CD4-positive, alpha-beta T cell treated with Interleukin-4 for 1 hour (primary cell): Measurements from ENCODE around the gene YES1.
"Not testable (repeated sequence)": the region's sequence is repeated elsewhere in the genome, so short reads cannot be mapped to it uniquely, and the experiment has no call there.

ENCODE experiments used
- DNase-seq, 2 donors: peaks; one replicate each; pipeline ENCODE4 v3.0.0-alpha.2; 2020 to 2022

YES1 gene

DNA sequence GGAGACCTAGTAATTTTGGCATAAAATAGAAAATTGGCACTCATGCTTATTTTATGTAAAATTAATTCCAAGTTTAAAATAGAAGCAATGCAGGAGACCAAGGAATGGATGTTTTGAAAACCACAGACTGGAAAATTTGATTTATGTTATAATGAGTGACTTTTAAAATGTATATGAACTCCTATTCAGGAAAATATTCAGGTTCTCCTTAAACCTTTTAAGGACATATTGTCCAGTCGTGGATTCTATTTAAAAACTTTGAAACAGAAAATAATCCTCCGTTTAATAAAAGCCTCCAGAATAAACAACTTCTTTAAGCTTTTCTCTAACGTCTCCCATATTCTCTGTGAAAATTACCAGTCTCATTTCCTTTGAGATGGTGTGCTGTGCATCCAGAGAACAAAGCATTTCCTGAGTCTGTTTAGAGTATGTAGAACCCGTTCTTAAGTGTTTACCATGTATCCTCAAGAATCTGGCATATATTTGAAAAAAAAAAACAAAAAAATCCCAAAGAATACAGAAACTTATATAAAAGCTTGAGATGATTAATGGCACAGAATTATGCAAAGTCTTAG lies 8.6 kb upstream of the YES1 start:
- no peak for DNase-seq

- DNase-seq: no peak
Observed at GRCh38 chr18:816869-817268, 4.8 kb upstream of the YES1 start.

DNA sequence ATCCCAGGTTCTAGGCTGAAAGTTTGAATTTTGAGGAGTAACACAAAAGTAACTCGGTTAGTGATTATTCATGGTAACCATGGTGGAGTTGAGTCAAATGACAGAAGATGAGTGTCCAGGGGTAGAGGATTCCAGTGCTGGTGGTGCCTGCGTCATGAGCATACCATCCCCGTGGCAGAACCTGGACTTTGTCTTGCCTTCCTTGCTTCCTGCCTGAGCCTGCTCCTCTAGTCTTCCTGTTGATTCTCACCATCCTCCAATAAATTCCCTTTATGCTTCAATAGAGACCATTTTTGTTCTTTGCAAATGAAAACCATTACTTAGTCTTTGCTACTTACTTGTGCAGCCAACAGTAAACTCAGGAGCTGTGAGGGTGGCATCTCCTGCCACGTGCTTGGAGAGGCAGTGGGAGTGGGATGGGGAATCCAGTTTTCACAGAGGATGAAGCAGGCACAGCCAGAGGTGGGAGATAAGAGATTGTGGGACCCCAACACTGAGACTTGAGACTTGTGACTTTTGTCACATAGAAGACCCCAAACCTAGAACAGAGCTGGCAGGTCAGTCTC lies 4.1 kb upstream of the YES1 start:
- DNase-seq: no peak

- DNase-seq: no peak
Observed at GRCh38 chr18:815353-815752, 3.3 kb upstream of the YES1 start.

DNA sequence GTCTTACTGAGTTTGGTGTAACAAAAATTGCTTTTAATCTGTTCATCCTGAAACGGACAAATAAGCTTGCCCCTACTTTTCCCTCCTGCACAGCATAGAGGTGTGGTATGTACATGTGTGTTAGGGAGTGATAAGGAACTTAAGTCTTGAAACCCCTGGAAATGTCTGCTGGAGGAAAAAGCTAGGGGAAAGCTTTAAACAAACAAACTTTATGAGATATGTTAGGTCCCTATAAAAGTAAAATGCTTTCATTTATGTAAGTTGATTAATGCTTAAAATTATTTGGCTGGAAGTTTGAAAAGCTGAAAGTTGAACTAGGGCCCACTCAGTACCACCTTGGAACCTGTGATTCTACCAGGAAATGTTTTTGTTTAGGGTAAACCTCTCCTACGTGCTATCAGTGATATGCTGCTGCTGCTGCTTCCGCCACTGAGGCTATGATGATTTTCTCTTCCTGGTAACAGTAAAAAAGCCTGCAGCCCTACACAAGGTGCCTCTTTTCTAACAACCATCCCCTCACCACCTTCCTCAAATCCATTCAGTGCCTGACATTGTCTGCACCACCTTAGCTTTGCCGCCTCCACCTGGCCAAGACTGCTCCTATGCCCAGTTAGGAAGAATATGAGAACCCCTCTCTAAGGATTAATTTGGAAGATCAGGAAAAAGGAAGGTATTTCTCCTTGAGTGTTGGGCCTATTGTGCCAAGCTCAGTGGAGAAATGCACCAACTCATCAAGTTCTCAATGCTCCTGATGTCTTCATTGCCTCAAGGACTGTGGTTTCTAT lies 2.5 kb upstream of the YES1 start:
- no peak for DNase-seq

GRCh38 chr18:813172-814071 lies 1.4 kb upstream of the YES1 start:
- DNase-seq: peak; percentile 50 to 84

GRCh38 chr18:812376-813171 lies 532 bp upstream of the YES1 start:
- DNase-seq: peak; percentile 67 to 80

DNA sequence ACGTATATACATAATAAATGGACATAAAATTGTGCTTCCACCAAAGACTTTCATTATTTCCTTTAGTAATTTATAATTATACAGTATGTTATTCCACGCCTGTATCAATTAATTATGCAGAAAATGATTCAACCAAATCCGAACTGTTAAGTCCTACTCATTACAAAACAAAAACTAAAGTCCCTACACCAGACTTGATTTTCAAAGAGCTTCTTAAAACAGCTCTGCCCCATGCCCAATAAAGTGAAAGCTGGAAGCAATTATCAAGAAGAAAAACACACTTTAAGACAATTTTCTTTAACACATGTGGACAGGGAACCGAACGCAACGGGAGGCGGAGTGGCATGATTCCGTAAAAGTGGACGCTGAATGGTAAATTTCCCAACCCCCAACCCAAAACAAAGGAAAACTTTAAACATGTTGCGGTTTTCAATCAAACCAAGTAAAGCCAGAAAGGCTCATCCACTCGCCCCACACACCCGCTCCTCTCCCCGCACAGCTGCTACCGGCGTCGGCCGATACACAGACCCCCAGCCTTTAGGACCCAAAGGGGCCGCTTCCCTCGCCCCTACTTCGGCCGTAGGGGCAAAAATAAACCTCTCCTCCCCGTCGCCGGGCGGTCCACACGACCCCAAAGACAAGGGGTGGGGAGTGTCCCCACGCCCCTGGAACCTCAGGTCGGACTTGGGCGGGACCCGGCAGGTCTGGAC lies 705 bp downstream of the YES1 start:
- DNase-seq: peak in 1 of 2 donors; percentile 21

GRCh38 chr18:809985-810642 lies 1.9 kb downstream of the YES1 start:
- peak in 1 of 2 donors; percentile 62 for DNase-seq

DNA sequence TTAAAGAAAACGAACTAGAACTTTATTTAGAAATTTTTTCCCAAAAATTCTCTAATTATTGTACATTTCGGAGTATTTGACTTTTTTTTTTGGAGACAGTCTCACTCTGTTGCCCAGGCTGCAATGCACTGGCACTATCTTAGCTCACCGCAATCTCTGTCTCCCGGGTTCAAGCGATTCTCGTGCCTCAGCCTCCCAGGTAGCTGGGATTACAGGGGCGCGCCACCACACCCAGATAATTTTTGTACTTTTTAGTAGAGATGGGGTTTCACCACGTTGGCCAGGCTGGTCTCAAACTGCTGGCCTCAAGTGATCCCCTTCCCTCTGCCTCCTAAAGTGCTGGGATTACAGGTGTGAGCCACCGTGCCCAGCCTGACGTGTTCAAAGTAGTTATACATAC lies 2.8 kb downstream of the YES1 start:
- not testable (repeated sequence) for DNase-seq

DNA sequence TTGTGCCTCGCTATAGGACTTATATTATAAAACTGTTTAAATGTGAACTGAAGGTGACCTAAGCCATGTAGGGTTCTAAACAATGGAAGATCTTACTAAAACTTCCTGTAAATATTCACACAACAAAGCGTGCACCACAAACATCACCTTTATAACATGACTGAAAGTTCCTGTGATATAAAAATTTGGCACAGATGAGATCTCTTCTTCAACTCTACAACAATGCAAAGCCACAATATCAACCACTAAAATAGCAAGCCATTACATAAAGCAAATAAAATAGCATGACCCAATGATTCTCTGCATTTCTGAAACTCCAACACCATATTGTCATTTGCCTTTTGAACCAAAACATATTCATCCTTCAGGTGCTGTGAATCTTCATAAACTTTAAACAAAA lies 3.5 kb downstream of the YES1 start:
- DNase-seq: peak in 1 of 2 donors; percentile 28

GRCh38 chr18:808086-808485 lies 4.0 kb downstream of the YES1 start:
- DNase-seq: no peak

DNA sequence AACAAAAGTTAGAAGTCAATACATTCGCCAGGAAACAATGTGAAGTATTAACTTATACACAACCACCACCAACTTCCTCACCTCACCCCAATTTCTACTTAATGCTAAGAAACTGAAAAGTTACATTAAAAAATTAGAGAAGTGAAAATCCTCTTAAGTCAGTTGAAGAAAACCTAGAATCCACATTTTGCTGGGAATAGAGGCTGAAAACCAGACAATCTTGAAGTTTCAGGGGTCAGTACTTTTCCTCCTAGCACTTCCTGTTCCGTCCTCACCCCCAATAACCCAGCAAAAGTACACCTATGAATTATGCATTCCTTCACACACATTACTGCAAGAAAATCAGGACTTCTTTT lies 6.3 kb downstream of the YES1 start:
- no peak for DNase-seq

GRCh38 chr18:805008-805754 lies 6.9 kb downstream of the YES1 start:
- DNase-seq: no peak

DNA sequence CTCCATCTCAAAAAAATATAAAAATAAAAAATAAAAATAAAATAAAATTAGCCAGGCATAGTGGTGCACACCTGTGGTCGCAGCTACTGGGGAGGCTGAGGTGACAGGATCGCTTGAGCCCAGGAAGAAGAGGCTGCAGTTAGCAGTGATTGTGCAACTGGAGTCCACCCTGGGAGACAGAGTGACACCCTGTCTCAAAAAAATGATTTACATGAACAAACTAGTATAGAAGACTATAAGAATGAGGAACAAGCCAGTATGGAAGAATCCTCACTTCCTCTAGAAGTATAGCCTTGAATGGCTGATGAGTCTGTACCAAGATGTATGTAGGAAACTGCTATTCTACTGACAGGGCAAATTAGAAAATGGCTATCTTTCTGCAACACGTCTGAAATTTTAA lies 10.9 kb downstream of the YES1 start:
- DNase-seq: no peak

- peak in 1 of 2 donors; percentile 16 for DNase-seq
Observed at GRCh38 chr18:799943-800342, 12.1 kb downstream of the YES1 start.

DNA sequence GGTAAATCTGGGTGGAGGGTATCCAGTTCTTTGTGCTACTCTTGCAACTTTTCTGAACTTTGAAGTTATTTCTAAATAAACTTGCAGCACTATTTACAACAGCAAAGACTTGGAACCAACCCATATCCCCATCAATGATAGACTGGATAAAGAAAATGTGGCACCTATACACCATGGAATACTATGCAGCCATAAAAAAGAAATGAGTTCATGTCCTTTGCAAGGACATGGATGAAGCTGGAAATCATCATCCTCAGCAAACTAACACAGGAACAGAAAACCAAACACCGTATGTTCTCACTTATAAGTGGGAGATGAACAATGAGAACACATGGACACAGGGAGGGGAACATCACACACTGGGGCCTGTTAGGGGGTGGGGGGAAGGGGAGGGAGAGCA lies 16.7 kb downstream of the YES1 start:
- DNase-seq: not testable (repeated sequence)

GRCh38 chr18:789397-789796 lies 22.6 kb downstream of the YES1 start:
- DNase-seq: no peak

- no peak for DNase-seq
Observed at GRCh38 chr18:785242-785641, 26.8 kb downstream of the YES1 start.

DNA sequence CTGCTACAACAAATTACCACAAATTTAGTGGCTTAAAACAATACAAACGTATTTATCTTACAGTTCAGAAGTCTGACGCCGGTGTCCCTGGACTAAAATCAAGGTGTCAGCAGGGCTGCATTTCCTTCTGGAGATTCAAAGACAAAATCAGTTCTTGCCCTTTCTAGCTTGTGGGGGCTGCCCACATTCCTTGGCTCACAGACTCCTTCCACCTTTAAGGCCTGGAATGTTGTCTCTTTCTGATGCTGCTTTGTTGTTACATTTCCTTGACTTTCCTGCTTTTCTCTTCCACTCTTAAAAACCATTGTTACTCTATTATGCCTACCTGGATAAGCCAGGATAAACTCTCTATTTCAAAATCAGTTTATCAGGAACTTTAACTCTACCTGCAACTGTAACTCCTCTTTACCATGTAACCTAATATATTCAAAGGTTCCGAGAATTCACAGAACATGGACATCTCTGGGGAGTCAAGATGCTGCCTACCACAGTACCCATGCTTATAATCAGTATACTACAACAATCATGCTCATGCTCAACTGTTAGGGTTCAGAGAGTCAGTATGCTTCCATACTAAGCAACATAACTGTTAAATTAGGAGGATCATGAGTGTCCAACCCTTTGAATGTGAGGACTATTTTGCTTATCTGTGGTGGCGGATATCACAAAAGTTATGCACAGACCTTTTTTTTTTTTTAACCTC lies 27.4 kb downstream of the YES1 start:
- DNase-seq: no peak
